KOPT-K1 (cell line): ENCODE results near the gene TNFRSF6B.
"Not testable (repeated sequence)": the region's sequence is repeated elsewhere in the genome, so short reads cannot be mapped to it uniquely, and the experiment has no call there.

ENCODE experiments used
- H3K27ac ChIP-seq: fragments of 200-600 bp; sonication (generic); 2 replicates; pipeline ENCODE4 v1.5.1; 2016; ENCODE audit warnings: antibody characterized with exemption, mild to moderate bottlenecking, low read depth, low read length; ENCODE audit not compliant: poor library complexity, severe bottlenecking
- H3K36me3 ChIP-seq: fragments of 200-600 bp; sonication (generic); 2 replicates; pipeline ENCODE4 v1.5.1; 2017; ENCODE audit warnings: antibody characterized with exemption, mild to moderate bottlenecking, low read length, moderate library complexity; ENCODE audit not compliant: insufficient read depth
- H3K9me3 ChIP-seq: fragments of 200-600 bp; sonication (generic); 2 replicates; pipeline ENCODE4 v1.5.1; 2017; ENCODE audit warnings: antibody characterized with exemption, low read length, mild to moderate bottlenecking; ENCODE audit not compliant: insufficient read depth, poor library complexity, severe bottlenecking

The TNFRSF6B gene

GRCh38 chr20:63696628-63697356, at the start of gene TNFRSF6B:
Gene TNFRSF6B, plus strand, starts transcription at chr20:63696652. Its CDS starts 116 bp downstream, at chr20:63696768.
- H3K27ac ChIP-seq, result no peak within 1 kb of the TSS
- no peaks in the 10 kb centered on the region for H3K9me3 ChIP-seq
- H3K36me3 ChIP-seq, result peaks cover 40% of the 10 kb centered on the region; the same call in 1 of the 2 replicates

GRCh38 chr20:63648190-63648589, 48.3 kb upstream of the TNFRSF6B start:
- Histone ChIP-seq H3K27ac (no peak overlapping the region), H3K36me3 (peaks cover 21% of the 10 kb centered on the region), H3K9me3 (no peaks in the 10 kb centered on the region)

- Histone ChIP-seq H3K9me3 (no peaks in the 10 kb centered on the region), H3K36me3 (peaks cover 21% of the 10 kb centered on the region), H3K27ac (no peak overlapping the region)
Measured at GRCh38 chr20:63648895-63649589, 47.4 kb upstream of the TNFRSF6B start.

- H3K36me3 ChIP-seq, result peaks cover 21% of the 10 kb centered on the region
- not testable (repeated sequence) for H3K9me3 ChIP-seq, H3K27ac ChIP-seq
Measured at GRCh38 chr20:63650486-63650885, 46.0 kb upstream of the TNFRSF6B start.

- peaks cover 15% of the 10 kb centered on the region for H3K36me3 ChIP-seq
- H3K27ac ChIP-seq, result peak overlapping the region; percentile 92
- no peaks in the 10 kb centered on the region for H3K9me3 ChIP-seq
Measured at GRCh38 chr20:63651942-63652191, 44.6 kb upstream of the TNFRSF6B start.

- H3K9me3 ChIP-seq, result no peaks in the 10 kb centered on the region
- H3K36me3 ChIP-seq, result peaks cover 15% of the 10 kb centered on the region
- H3K27ac ChIP-seq, result peak overlapping the region; percentile 92
Measured at GRCh38 chr20:63652192-63652980, 44.1 kb upstream of the TNFRSF6B start.

GRCh38 chr20:63653041-63653973, 43.1 kb upstream of the TNFRSF6B start, which contains the start of gene STMN3:
Gene STMN3, minus strand, starts transcription at chr20:63653424. Its CDS starts 79 bp downstream, at chr20:63653345.
- Histone ChIP-seq H3K9me3 (no peaks in the 10 kb centered on the region), H3K36me3 (peaks cover 11% of the 10 kb centered on the region), H3K27ac (peak within 1 kb of the TSS; percentile 92)

GRCh38 chr20:63653974-63654668, 42.3 kb upstream of the TNFRSF6B start:
- Histone ChIP-seq H3K9me3 (no peaks in the 10 kb centered on the region), H3K27ac (peak overlapping the region; percentile 92), H3K36me3 (peaks cover 3% of the 10 kb centered on the region)

GRCh38 chr20:63655249-63655648, 41.2 kb upstream of the TNFRSF6B start:
- H3K9me3 ChIP-seq, result no peaks in the 10 kb centered on the region
- peak overlapping the region; percentile 92 for H3K27ac ChIP-seq
- peaks cover under 1% of the 10 kb centered on the region; the same call in 1 of the 2 replicates for H3K36me3 ChIP-seq

- H3K9me3 ChIP-seq, result no peaks in the 10 kb centered on the region
- no peak overlapping the region for H3K27ac ChIP-seq
- H3K36me3 ChIP-seq, result peaks cover 13% of the 10 kb centered on the region; the same call in 1 of the 2 replicates
Measured at GRCh38 chr20:63656451-63656850, 40.0 kb upstream of the TNFRSF6B start.

GRCh38 chr20:63657260-63657936, 39.1 kb upstream of the TNFRSF6B start:
- Histone ChIP-seq H3K27ac (peak overlapping the region; percentile 89), H3K36me3 (peaks cover 22% of the 10 kb centered on the region; the same call in 1 of the 2 replicates), H3K9me3 (no peaks in the 10 kb centered on the region)

- no peaks in the 10 kb centered on the region for H3K9me3 ChIP-seq
- peak within 1 kb of the TSS; percentile 89 for H3K27ac ChIP-seq
- peaks cover 30% of the 10 kb centered on the region; the same call in 1 of the 2 replicates for H3K36me3 ChIP-seq
Measured at GRCh38 chr20:63657937-63658748, 38.3 kb upstream of the TNFRSF6B start, which contains the start of gene RTEL1. Gene RTEL1, plus strand, starts transcription at chr20:63658312. Its CDS starts 1,091 bp downstream, at chr20:63659403.
